GM12892 (cell line): ENCODE data around the gene NFIX.

ENCODE experiments used
- POLR2A ChIP-seq: IDR thresholded peaks from 2 replicates; pipeline ENCODE4 v1.6.1; 2011; ENCODE audit warnings: low read depth, low read length, control low read depth
- POLR2AphosphoS5 ChIP-seq: IDR thresholded peaks from 2 replicates; pipeline ENCODE4 v1.6.1; 2011; ENCODE audit warnings: low read depth, low read length, control low read depth

DNA sequence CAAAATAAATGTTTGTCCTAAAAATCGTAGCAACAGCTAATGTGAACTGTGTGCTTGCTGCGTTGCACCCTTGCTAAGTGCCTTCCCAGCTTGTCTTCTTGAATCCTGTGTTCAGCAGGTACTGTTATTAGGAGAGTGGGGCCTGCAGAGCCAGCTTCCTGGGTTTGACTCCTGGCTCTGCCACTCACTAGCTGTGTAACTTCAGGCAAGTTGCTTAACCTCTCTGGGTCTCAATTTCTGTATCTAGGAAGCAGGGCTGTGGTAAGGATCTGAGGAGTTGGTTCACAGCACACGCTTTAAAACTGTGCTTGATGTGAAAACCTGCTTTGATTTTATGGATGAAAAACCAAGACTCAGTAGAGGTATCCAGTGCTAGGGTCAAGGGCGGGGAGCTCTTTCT is 10.0 kb downstream of the NFIX start:
- TF ChIP-seq POLR2A (no peak), POLR2AphosphoS5 (no peak)
